ENCODE measurements around the gene CRACR2B.

Gene CRACR2B

DNA sequence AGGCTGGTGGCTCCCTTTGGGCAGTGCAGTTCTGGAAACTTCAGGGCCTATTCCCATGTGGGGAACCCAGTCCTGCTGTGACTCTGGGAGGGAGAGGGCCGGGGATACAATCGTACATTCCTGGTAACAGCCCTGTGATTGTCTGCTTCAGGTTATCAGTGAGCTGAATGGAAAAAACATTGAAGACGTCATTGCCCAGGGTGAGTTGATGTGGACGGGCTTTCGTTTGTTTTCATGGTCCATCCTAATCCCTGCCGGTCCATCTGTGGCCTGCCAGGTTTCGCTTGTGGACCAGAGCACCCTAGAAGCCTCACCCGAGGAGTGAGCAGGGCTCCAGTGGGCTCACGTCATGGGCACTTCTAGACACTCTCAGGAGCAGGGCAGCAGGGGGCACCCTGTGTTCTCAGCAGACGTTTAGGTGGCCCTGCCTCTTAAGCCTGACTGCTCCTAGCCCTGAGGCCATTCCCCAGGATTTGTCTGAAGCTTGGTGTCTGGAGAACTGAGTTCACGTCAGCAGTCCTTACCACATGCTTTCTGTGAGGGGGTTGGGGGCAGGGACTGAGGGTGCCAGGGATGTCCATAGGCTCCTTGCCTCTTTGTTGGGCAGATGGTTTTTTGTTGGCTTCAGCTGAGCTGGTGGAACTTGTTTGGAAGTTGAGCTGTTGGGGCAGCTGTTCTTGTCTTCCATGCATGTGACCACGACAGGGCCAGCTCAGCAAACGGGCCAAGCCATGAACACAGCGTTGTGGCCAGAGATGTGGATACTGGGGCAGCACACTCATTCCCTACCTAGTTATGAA is 16.1 kb upstream of the CRACR2B start:
- no peak for DNase-seq

DNA sequence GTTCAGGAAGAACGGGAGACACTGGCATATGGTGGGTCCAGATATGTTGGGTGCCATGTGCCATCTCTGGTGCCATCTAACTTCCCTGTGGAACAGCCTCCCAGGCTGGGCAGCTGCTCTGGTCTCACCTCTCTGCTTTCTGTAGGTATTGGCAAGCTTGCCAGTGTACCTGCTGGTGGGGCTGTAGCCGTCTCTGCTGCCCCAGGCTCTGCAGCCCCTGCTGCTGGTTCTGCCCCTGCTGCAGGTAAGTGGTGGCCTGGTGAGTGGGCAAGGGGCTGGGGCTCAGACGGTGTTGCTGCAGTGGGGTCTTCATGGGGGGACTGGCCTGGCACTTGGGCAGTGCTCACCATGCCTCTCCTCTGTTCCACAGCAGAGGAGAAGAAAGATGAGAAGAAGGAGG is 15.3 kb upstream of the CRACR2B start:
- no peak for DNase-seq

DNA sequence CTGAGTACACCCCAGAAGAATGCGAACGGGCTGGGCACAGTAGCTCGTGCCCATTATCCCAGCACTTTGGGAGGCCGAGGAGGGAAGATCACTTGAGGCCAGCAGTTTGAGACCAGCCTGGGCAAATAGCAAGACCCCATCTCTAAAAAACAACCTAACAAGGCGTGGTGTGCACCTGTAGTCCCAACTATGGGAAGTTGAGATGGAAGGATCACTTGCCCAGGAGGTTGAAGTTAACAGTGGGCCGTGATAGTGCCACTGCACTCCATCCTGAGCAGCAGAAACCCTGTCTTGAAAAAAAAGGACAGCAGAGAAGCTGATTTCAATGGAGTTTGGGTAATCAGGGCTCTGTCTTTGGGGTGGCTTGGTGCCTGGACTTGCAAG is 14.7 kb upstream of the CRACR2B start:
- DNase-seq, result no peak

DNA sequence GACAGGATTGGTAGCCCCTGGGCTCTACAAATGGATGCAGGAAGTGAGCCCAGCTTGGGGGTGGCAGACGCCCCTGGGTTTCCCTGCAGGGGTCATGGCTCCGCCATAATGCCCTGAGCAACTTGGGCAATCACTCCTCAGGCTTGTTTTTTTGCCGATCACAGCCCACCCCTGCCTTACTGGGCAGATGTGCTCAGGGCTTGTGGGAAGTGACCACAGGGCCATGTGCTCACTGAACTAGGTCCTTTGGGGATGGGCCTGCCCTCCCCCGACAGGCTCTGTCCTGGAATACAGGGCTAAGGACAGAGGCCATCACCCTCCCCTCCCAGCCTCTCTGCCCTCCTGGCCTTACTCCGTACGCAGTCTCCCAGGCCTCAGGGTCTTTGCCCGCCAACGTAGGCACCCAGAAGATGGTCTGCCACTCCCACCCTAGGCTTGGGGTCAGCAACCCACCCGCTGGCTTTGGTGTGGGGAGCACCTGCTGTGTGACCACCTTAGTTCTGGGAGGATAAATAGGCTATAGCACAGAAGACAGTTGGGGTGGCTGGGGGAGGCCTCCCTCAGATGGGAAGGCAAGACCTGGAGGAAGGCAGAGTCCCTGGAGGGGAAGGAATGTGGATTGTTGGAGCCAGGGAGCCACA is 14.1 kb upstream of the CRACR2B start:
- DNase-seq, result no peak

DNA sequence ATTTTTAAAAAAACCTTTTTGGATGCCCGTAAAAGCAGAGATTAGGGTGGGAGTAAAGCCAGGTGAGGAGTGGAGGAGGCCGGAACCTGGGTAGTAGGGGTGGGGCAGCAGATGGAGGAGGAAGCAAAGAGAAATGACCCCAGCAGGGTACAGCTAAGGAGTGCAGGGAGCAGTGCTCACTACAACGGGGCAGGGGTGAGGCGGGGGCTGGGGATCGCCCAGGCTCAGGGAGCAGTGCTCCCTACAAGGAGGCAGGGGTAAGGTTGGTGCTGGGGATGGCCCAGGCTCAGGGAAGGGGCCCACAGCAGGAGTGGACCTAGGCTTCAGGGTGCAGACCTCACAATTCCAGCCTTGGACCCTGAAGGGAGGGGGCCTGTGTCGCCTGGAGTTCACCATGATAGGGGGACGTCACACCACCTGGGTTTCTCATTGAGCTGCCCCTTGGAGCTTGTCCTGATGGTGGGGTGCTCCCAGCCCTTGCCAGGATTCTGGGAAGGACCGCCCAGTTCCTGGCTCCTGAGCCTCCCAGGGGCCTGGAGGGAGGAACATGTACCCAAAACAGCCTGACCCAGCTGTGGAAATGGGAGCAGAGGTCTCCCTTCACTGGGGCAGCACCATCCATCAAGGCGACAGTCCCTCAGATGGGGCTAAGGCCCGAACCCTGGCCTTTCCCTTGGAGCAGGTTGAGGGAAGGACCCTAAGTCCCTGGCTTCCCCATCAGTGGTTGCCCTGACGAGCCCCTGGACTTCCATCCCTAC is 11.9 kb upstream of the CRACR2B start:
- no peak for DNase-seq

DNA sequence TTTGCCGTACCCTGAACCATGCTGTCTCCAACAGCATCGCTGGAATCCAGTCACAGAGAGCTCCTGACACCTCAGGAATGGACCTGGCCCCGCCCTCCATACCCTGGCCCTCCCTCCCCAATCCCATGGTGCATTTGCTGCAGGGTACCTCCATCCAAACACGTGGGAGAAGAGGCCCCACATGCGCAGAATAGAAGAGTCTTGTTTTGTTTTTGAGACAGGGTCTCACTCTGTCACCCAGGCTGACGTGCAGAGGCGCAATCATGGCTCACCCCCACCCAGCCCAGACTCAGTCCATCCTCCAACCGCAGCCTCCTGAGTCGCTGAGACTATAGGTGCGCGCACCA is 11.3 kb upstream of the CRACR2B start:
- no peak for DNase-seq

DNA sequence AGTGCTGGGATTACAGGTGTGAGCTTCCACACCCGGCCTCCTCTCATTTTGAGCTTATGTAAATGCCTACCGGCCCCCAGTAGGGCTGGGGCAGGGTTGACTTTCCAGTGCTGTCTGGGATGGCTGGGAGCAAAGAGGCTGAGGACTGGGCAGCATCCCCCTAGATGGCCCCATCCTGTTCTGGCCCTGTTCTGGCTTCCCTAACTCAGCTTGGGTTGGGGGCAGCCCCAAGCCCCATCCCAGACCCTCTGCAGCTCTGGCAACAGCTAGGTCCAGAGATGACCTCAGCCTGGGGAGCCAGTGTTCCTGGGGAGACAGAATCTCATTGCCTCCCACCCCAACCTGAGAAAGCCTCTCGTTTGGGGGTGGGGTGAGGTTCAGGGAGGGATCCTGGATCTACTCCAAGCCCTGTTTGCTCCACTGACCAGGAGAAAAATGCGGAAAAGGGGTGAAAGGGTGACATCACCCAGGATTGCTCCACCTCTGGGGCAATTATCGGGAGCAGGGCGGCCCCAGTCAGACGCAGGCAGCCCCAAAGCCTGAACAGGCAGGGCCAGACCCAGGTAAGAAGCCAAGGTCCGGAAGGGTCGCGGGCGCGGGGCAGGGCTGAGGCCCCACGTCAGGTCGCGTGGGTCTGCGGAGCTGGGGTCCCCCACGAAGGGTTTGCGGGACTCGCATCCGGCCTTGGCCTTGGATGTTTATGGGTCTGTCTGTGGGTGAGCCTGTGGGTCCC is 9.2 kb upstream of the CRACR2B start, which contains the start of gene PNPLA2:
Gene PNPLA2 (plus strand): TSS at position 519 of the 733 bp plus-strand sequence. CDS start 805 bp downstream, outside the sequence.
- no peak for DNase-seq

DNA sequence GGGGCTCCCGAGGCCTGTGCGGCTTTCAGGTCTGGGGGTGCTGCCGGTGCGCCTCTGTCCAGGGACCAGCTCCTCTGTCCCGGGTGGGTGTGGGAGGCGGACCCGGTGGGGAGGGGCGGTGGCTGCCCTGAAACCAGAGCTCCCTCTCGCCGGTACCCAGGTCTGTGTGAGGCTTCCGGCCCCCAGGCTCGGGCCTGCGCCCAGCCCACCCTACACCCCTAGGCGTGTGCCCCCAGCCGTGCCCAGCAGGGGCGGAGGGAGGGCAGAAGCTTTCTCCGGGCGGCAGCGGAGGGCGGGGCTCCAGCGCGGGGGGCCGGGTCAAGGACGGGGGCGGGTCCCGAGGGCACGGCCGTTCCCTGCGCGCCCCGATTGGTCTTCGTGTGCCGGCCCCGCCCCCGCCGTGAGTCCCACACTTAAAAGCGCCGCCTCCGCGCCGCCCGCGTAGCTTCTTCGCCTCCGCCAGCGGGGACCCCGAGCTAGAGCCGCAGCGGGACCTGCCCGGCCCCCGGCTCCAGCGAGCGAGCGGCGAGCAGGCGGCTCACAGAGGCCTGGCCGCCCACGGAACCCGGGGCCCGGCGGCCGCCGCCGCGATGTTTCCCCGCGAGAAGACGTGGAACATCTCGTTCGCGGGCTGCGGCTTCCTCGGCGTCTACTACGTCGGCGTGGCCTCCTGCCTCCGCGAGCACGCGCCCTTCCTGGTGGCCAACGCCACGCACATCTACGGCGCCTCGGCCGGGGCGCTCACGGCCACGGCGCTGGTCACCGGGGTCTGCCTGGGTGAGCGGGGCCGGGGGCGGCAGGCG is 8.4 kb upstream of the CRACR2B start:
- peak; percentile 94 for DNase-seq

DNA sequence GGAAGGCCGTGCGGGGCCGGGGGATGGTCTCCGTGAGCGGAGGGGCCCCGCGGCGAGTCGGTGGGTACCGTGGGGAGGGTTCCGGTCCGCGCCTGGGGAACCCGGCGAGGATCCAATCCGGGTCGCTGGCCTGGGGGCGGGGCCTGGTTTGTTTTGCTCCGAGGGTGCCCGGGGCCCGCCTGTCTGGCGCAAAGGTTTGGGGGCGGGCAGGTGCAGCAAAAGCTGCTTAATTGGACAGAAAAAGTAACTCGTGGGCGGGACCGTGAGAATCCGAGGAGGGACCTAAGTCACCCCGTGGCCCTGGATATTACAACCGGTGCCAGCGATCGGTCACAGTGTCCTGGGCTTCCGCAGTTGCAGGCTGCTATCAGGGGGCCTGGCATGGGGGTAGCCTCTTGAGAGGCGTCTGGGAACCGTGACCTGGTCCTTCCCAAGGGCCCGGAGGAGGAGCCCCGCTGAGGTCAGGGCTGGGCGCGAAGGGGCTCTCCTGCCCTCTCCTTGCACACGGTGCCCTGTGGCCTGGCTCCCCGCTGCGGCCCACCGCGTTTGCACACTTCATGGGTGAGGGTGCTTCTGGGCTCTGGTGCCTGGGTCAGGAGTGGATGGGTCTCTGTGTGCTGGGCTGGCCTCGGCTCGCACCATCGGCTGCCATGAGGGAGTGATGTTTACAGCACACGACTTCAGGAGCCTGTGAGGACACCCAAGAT is 7.6 kb upstream of the CRACR2B start:
- DNase-seq, result peak; percentile 61

DNA sequence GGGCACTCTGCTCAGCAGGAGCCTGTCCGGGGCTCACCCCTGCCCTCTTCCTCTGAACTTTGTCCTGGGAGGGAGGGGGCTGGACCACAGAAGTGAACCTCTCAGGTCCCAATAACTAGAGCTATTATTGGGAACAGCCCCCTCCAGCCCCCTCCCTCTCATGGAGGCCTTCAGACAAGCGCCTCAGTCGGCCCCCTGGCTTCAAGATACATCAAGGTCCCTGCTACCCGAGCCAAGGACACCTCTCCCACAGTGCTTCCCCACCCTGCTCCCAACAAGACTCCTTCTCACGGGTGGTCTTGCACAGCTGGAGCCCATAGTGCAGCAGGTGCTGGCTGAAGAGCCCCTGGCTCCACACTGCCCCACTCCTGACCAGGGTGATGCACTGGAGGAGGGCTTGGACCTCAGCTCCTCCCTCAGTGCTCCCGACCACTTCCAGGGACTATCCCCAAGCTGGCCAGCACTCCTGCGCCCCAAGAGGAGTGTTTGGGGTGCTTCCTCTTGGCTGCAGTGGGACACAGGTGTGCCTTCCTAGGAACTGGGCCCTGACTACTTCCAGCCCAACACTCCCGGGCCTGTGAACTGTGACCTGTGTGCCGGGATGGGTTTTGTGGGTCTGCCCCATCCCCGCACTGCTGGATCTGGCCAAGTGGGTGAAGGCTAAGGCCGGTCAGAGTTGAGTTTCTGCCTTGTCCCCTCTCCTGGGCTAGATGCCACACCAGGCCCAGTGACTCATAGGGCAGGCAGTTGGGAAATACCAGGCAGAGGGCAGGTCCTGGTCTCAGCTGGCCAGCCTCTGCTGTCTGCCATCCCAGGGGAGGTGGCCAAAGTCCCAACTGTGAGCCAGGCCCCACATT is 6.8 kb upstream of the CRACR2B start:
- peak; percentile 24 for DNase-seq

DNA sequence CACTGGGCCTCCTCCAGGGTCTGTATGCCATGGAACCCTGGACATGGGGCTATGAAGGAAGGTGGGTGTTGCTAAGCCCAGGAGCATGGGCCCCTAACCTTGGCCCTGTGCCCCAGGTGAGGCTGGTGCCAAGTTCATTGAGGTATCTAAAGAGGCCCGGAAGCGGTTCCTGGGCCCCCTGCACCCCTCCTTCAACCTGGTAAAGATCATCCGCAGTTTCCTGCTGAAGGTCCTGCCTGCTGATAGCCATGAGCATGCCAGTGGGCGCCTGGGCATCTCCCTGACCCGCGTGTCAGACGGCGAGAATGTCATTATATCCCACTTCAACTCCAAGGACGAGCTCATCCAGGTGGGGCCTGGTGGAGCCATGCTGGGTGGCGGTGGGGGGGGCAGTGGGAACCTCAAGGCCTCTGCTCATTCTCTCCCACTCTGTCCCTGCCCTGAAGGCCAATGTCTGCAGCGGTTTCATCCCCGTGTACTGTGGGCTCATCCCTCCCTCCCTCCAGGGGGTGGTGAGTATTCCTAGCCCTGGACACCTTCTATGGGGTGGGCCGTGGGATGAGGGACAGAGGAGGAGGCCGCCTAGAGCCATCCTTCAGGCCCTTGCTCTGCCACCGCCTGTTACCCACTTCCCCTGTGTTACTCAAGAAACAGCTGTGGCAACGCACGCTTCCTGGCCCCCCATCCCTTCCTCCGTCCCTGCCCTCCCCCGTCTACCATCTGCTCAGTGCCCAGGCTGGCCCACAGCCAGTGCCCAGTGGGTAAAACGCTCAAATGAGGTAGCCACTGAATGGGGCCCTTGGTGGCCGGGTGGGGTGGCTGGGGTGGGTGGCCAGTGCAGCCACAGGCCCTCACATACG is 6.0 kb upstream of the CRACR2B start:
- no peak for DNase-seq

DNA sequence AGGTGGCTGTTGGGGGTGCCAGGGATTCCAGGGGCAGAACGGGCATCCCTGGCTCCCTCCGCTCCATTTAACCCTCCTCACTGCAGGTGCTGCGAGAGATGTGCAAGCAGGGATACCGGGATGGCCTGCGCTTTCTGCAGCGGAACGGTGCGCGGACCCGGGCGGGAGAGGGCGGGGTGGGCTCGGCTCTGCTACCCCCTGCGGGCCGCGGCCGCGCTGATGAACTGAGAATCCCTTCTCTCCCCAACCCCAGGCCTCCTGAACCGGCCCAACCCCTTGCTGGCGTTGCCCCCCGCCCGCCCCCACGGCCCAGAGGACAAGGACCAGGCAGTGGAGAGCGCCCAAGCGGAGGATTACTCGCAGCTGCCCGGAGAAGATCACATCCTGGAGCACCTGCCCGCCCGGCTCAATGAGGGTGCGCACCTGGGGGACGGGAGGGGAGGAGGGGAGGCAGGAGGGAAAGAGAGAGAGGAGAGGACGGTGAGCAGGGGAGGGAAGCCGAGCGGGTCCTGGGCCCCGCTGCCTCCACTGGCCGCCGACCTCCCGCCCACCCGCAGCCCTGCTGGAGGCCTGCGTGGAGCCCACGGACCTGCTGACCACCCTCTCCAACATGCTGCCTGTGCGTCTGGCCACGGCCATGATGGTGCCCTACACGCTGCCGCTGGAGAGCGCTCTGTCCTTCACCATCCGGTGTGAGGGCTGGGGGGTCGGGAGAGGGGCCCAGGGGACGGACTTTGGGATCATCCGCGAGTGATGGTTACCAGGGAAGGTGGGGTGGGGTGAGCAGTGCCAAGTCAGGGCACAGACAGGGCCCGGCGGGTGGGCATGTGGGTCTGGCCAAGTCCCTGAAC is 4.1 kb upstream of the CRACR2B start:
- DNase-seq, result no peak

DNA sequence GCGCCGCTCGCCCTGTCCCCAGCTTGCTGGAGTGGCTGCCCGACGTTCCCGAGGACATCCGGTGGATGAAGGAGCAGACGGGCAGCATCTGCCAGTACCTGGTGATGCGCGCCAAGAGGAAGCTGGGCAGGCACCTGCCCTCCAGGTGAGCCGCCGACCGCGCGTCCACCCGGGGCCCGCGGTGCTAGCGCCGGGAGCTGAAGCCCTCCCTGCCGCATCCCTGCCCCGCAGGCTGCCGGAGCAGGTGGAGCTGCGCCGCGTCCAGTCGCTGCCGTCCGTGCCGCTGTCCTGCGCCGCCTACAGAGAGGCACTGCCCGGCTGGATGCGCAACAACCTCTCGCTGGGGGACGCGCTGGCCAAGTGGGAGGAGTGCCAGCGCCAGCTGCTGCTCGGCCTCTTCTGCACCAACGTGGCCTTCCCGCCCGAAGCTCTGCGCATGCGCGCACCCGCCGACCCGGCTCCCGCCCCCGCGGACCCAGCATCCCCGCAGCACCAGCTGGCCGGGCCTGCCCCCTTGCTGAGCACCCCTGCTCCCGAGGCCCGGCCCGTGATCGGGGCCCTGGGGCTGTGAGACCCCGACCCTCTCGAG is 3.3 kb upstream of the CRACR2B start:
- no peak for DNase-seq

DNA sequence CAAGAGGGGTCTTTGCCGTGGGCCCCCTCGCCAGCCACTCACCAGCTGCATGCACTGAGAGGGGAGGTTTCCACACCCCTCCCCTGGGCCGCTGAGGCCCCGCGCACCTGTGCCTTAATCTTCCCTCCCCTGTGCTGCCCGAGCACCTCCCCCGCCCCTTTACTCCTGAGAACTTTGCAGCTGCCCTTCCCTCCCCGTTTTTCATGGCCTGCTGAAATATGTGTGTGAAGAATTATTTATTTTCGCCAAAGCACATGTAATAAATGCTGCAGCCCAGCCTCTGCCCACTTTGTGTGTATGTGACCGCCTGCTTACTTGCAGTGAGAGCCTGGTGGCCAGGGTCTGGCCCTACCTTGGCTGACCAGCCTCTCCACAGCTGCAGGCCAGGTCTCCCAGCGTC is 2.8 kb upstream of the CRACR2B start:
- no peak for DNase-seq

DNA sequence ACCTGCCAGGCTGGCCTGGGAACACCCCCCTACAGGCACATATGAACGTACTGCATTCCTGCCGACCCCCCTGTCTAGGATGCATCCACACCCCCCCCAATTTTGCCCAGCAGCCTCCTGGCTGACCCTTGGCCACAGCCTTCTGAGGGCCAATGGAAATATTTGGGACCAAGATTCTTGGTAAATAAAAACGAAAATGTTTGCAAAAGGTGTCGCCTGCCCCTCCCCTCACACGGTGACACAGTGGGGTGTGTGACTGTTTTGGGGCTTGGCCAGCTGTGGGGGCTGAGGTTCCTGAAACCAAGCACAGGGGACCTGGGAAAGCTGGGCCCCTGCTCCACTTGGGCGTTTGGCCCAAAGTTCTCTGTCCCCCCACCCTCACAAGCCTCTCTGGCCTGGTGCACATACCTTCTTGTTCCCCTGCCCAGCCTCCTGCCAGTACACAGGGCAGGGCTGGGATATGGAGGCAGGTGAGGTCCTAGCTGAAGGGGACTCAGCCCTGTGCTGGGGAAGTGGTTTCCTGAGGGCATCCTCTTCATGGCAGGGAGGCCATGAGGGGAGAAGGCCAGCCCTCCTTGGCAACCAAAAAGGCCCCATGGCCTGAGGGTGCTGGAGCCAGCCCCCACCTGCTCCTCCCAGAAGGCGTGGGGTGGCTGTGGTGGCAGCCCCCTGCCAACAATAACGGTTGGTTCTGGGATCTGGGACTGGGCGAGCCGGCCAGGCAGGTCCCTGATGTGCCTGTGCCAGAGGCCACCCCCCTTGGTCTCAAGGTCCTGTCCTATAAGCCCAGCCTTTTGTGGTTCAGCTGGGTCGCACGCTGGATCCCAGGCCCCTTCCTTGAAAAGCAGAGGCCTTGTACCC is 2.1 kb upstream of the CRACR2B start:
- no peak for DNase-seq

DNA sequence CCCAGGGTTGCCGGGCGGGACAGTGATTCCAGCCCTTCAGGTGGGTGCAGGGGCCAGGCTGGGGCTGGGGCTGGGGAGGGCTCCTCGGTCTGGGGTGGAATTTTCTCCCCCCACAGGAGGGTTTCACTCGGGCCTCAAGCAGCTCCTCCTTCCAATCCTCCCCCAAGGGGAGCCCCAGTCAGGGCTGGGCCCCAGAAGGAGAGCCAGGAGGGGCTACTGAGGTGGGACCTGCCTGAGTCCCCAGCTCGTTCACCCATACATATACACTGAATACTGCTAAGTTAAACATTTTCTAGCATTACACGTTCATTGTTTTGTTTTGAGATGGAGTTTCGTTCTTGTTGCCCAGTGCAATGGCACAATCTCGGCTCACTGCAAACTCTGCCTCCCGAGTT is 1.5 kb upstream of the CRACR2B start:
- no peak for DNase-seq

DNA sequence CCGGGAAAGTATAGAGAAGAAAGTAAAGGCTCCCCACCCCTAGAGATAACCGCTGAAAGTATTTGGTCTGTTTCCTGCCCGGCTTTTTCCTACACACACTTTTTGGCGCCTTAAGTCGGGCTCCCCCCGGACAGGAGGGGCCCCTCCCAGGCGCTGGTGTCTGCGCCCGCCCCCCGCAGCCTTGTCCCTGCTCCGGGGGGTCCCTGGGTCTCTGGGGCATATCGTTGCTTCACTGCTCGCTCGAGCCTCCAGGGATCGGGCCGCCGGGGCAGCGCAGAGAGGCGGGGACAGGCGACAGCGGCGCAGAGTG is 928 bp upstream of the CRACR2B start:
- DNase-seq, result no peak
